Epithelial cell of esophagus (primary cell): ENCODE data around the gene PURA.

Source experiments
- DNase-seq: peaks from one replicate; pipeline ENCODE4 v3.0.0; 2010; ENCODE audit warnings: low read depth
- H3K4me3 ChIP-seq: 2 replicates; pipeline ENCODE4 v1.5.1; 2011; ENCODE audit warnings: mild to moderate bottlenecking, low read length, control low read depth
- CTCF ChIP-seq: IDR thresholded peaks from 2 replicates; pipeline ENCODE4 v1.5.1; 2011; ENCODE audit warnings: low read depth, mild to moderate bottlenecking, low read length, control low read depth, inconsistent platforms; ENCODE audit not compliant: insufficient read depth; ENCODE audit errors: missing control alignments

Gene PURA

GRCh38 chr5:140113180-140113698 lies 670 bp upstream of the PURA start:
- peak overlapping the region; percentile 71 for H3K4me3 ChIP-seq
- DNase-seq, result no peak
- TF ChIP-seq CTCF, result no peak

- H3K4me3 ChIP-seq, result peak overlapping the region; percentile 71
- no peak for TF ChIP-seq CTCF
- DNase-seq, result peak; percentile 60
These were observed 654 bp downstream of the PURA start for GRCh38 chr5:140114341-140115185.

- DNase-seq, result no peak
- no peak for TF ChIP-seq CTCF
- H3K4me3 ChIP-seq, result peak overlapping the region; percentile 71
These were observed 1.2 kb downstream of the PURA start for GRCh38 chr5:140115186-140115500.

- H3K4me3 ChIP-seq, result no peak overlapping the region
- no peak for DNase-seq
- peak; percentile 33 for TF ChIP-seq CTCF
These were observed 2.8 kb downstream of the PURA start for GRCh38 chr5:140116716-140117115.

GRCh38 chr5:140117523-140117922 lies 3.6 kb downstream of the PURA start:
- TF ChIP-seq CTCF, result no peak
- DNase-seq, result no peak

GRCh38 chr5:140118302-140118936 lies 4.5 kb downstream of the PURA start:
- no peak overlapping the region for H3K4me3 ChIP-seq
- DNase-seq, result no peak
- TF ChIP-seq CTCF, result peak; percentile 16

More at GRCh38 chr5:140117523-140117922, 3.6 kb downstream of the PURA start:
- no peak overlapping the region for H3K4me3 ChIP-seq

GRCh38 chr5:140125637-140126036 lies 11.7 kb downstream of the PURA start, which contains the start of gene IGIP:
TSS of gene IGIP (plus strand) at chr5:140125937. CDS start at chr5:140128477, 2,540 bp downstream.
- H3K4me3 ChIP-seq, result no peak within 1 kb of the TSS
- no peak for TF ChIP-seq CTCF
- no peak for DNase-seq
